IMR-90 (cell line): Measurements from ENCODE around the gene ROR2. TPM values are rescaled to one million over a fixed set of nuclear protein-coding genes. Genes with fewer than 3 reads are reported as not detected.

Experiments used
- ATAC-seq: fragments of 200-7000 bp; cut with Tn5 transposase; 2 replicates; pipeline ENCODE4 v1.9.1; 2020; ENCODE audit warnings: low read depth, mild to moderate bottlenecking, moderate library complexity
- BruUV-seq: library from RNA; stranded (reverse); fragments of 400-500 nt; replicated peaks from 2 replicates; lab custom pipeline; 2021; lab: Mats Ljungman, UMichigan
- CTCF ChIA-PET: fragments of 300-600 bp; formaldehyde crosslinking; extraction: SDS; loops from one replicate; lab custom pipeline; 2021; ENCODE audit warnings: antibody characterized with exemption; lab: Yijun Ruan, JAX
- POLR2A ChIA-PET: fragments of 300-600 bp; sonication (Branson Sonifier 250); formaldehyde crosslinking; loops from one replicate; lab custom pipeline; 2022; ENCODE audit warnings: antibody characterized with exemption; ENCODE audit not compliant: unreplicated experiment; lab: Charles Lee
- DNase-seq: peaks from one replicate; pipeline ENCODE4 v3.0.0; 2013
- H2AFZ ChIP-seq: replicated peaks from 2 replicates; pipeline ENCODE3; 2013; ENCODE audit warnings: low read length, mild to moderate bottlenecking; ENCODE audit not compliant: poor library complexity
- H2AK5ac ChIP-seq: 2 replicates; pipeline ENCODE4 v1.6.1; 2013; ENCODE audit warnings: low read depth, low read length, inconsistent platforms
- H2AK9ac ChIP-seq: replicated peaks from 2 replicates; pipeline ENCODE3; 2013; ENCODE audit warnings: mild to moderate bottlenecking, low read depth, low read length, moderate library complexity; ENCODE audit not compliant: poor library complexity
- H2BK120ac ChIP-seq: 2 replicates; pipeline ENCODE4 v1.6.1; 2013; ENCODE audit warnings: low read depth, low read length, inconsistent platforms
- H2BK15ac ChIP-seq: 3 replicates; pipeline ENCODE4 v1.6.1; 2013; ENCODE audit warnings: low read depth, low read length, inconsistent platforms
- H2BK20ac ChIP-seq: 2 replicates; pipeline ENCODE4 v1.6.1; 2013; ENCODE audit warnings: low read depth, mild to moderate bottlenecking, inconsistent platforms, low read length, moderate library complexity
- H2BK5ac ChIP-seq: 2 replicates; pipeline ENCODE4 v1.6.1; 2013; ENCODE audit warnings: mild to moderate bottlenecking, low read depth, low read length, inconsistent platforms; ENCODE audit not compliant: poor library complexity, severe bottlenecking
- H3K14ac ChIP-seq: replicated peaks from 2 replicates; pipeline ENCODE4 v1.6.1; 2013; ENCODE audit warnings: low read depth, low read length, inconsistent platforms
- H3K18ac ChIP-seq: 2 replicates; pipeline ENCODE4 v1.6.1; 2013; ENCODE audit warnings: low read depth, low read length, control low read depth
- H3K23ac ChIP-seq: 2 replicates; pipeline ENCODE4 v1.6.1; 2013; ENCODE audit warnings: low read depth, low read length, inconsistent platforms
- H3K27ac ChIP-seq: 2 replicates; pipeline ENCODE4 v1.5.1; 2013; ENCODE audit warnings: mild to moderate bottlenecking, control low read depth, low read length; ENCODE audit not compliant: insufficient read depth
- H3K27me3 ChIP-seq: 2 replicates; pipeline ENCODE4 v1.6.1; 2013; ENCODE audit warnings: low read length; ENCODE audit not compliant: control insufficient read depth, insufficient read depth
- H3K36me3 ChIP-seq: 2 replicates; pipeline ENCODE4 v1.6.1; 2013; ENCODE audit warnings: low read length, mixed read lengths; ENCODE audit not compliant: control insufficient read depth, insufficient read depth
- H3K4ac ChIP-seq: 2 replicates; pipeline ENCODE4 v1.6.1; 2013; ENCODE audit warnings: low read depth, low read length, inconsistent platforms
- H3K4me1 ChIP-seq: 2 replicates; pipeline ENCODE4 v1.6.1; 2013; ENCODE audit warnings: low read length, mixed read lengths; ENCODE audit not compliant: control insufficient read depth, insufficient read depth
- H3K4me2 ChIP-seq: 2 replicates; pipeline ENCODE4 v1.6.1; 2013; ENCODE audit warnings: low read depth, mild to moderate bottlenecking, control low read depth, low read length, moderate library complexity
- H3K4me3 ChIP-seq: 2 replicates; pipeline ENCODE4 v1.5.1; 2013; ENCODE audit warnings: low read depth, mild to moderate bottlenecking, control low read depth, low read length, moderate library complexity; ENCODE audit not compliant: insufficient read depth
- H3K56ac ChIP-seq: 2 replicates; pipeline ENCODE4 v1.6.1; 2013; ENCODE audit warnings: low read length, inconsistent platforms; ENCODE audit not compliant: insufficient read depth; ENCODE audit errors: extremely low read depth
- H3K79me1 ChIP-seq, 2 experiments: 2 replicates each; pipeline ENCODE4 v1.6.1; 2013; ENCODE audit warnings: low read length in 2 of 2, inconsistent platforms in 1 of 2, low read depth in 1 of 2
- H3K9ac ChIP-seq: 2 replicates; pipeline ENCODE4 v1.6.1; 2013; ENCODE audit warnings: low read depth, low read length, control low read depth
- H3K9me1 ChIP-seq: 2 replicates; pipeline ENCODE4 v1.6.1; 2013; ENCODE audit warnings: low read length, inconsistent platforms; ENCODE audit not compliant: insufficient read depth
- H3K9me3 ChIP-seq: 2 replicates; pipeline ENCODE4 v1.6.1; 2013; ENCODE audit warnings: low read length; ENCODE audit not compliant: control insufficient read depth, insufficient read depth
- H4K20me1 ChIP-seq: 2 replicates; pipeline ENCODE4 v1.6.1; 2013; ENCODE audit warnings: low read length, inconsistent platforms; ENCODE audit not compliant: insufficient read depth
- H4K5ac ChIP-seq: 2 replicates; pipeline ENCODE4 v1.6.1; 2013; ENCODE audit warnings: mild to moderate bottlenecking, low read depth, low read length, control low read depth
- H4K8ac ChIP-seq, 2 experiments: 2 replicates each; pipeline ENCODE4 v1.6.1; 2013; ENCODE audit warnings: low read depth in 2 of 2, low read length in 2 of 2, control low read depth in 1 of 2, inconsistent platforms in 1 of 2
- H4K91ac ChIP-seq: 2 replicates; pipeline ENCODE4 v1.6.1; 2013; ENCODE audit warnings: low read depth, low read length, inconsistent platforms; ENCODE audit not compliant: insufficient read depth
- BHLHE40 ChIP-seq: fragments of 150-350 bp; IDR thresholded peaks from 2 replicates; pipeline ENCODE4 v1.6.1; 2016; ENCODE audit warnings: mild to moderate bottlenecking, low read depth, low read length
- CEBPB ChIP-seq: IDR thresholded peaks from 2 replicates; pipeline ENCODE4 v1.6.1; 2012; ENCODE audit warnings: low read depth, low read length, improper control_type of control experiment
- CHD1 ChIP-seq: IDR thresholded peaks from 2 replicates; pipeline ENCODE4 v1.6.1; 2012; ENCODE audit warnings: low read depth, low read length, improper control_type of control experiment
- FOS ChIP-seq: fragments of 150-350 bp; IDR thresholded peaks from 2 replicates; pipeline ENCODE4 v1.6.1; 2016; ENCODE audit warnings: low read depth, low read length
- MAFK ChIP-seq: IDR thresholded peaks from 2 replicates; pipeline ENCODE4 v1.6.1; 2012; ENCODE audit warnings: low read depth, low read length, improper control_type of control experiment
- MAZ ChIP-seq: IDR thresholded peaks from 2 replicates; pipeline ENCODE4 v1.6.1; 2012; ENCODE audit warnings: low read depth, mild to moderate bottlenecking, low read length, improper control_type of control experiment, moderate library complexity, borderline replicate concordance
- MXI1 ChIP-seq: IDR thresholded peaks from 2 replicates; pipeline ENCODE4 v1.6.1; 2012; ENCODE audit warnings: low read depth, mild to moderate bottlenecking, low read length, moderate library complexity, borderline replicate concordance
- NFE2L2 ChIP-seq: fragments of 150-350 bp; IDR thresholded peaks from 2 replicates; pipeline ENCODE4 v1.6.1; 2016; ENCODE audit warnings: low read depth, mild to moderate bottlenecking, low read length
- POLR2A ChIP-seq: IDR thresholded peaks from 2 replicates; pipeline ENCODE4 v1.6.1; 2012; ENCODE audit warnings: mild to moderate bottlenecking, low read depth, low read length
- RAD21 ChIP-seq: IDR thresholded peaks from 2 replicates; pipeline ENCODE4 v1.6.1; 2012; ENCODE audit warnings: low read length, improper control_type of control experiment
- RCOR1 ChIP-seq: IDR thresholded peaks from 2 replicates; pipeline ENCODE4 v1.6.1; 2012; ENCODE audit warnings: mild to moderate bottlenecking, low read length, improper control_type of control experiment; ENCODE audit not compliant: insufficient replicate concordance
- RFX5 ChIP-seq: IDR thresholded peaks from 2 replicates; pipeline ENCODE4 v1.8.0; 2012; ENCODE audit warnings: low read depth, mild to moderate bottlenecking, low read length, moderate library complexity
- SMC3 ChIP-seq: fragments of 150-350 bp; IDR thresholded peaks from 2 replicates; pipeline ENCODE4 v1.6.1; 2016; ENCODE audit warnings: low read depth, mild to moderate bottlenecking, antibody characterized with exemption, low read length, moderate library complexity
- WGBS, 2 experiments: methylation state at CpG; one replicate each; pipeline versions ENCODE4 v1.1.5 to v1.1.7; 2013; ENCODE audit warnings: missing lambda C conversion rate in 2 of 2; ENCODE audit not compliant: insufficient read length in 1 of 2; ENCODE audit errors: extremely low coverage in 2 of 2; 5-methylcytosine and 5-hydroxymethylcytosine counted together
- dilution Hi-C: fragments of 300-500 bp; cut with HindIII; formaldehyde crosslinking; loops from one replicate; pipeline ENCODE4 v1.14.3; 2018; ENCODE audit warnings: low sequenced_read_pairs; ENCODE audit not compliant: unreplicated experiment
- in situ Hi-C: fragments of 300-500 bp; cut with MboI; formaldehyde crosslinking; loops from 3 replicates; pipeline ENCODE4 v1.14.3; 2019; ENCODE audit warnings: low sequenced_read_pairs, inconsistent platforms, mixed read lengths
- intact Hi-C: fragments of 100-400 bp; cut with micrococcal nuclease; formaldehyde crosslinking; loops from 2 replicates; pipeline ENCODE4 v1.10.0; 2022
- polyA plus RNA-seq, 3 experiments: library from polyadenylated mRNA; depleted of rRNA; stranded (reverse); fragments of >200 nt; gene quantifications; 2 replicates each; pipeline ENCODE4 v1.2.3, GENCODE V29; 2012; ENCODE audit warnings: low replicate concordance in 1 of 3
- total RNA-seq: library from RNA; depleted of rRNA; stranded (reverse); fragments of >200 nt; gene quantifications from 2 replicates; pipeline ENCODE4 v1.2.3, GENCODE V29; 2012
- TF ChIP-seq, protein P1 (sequence below): fragments of 150-350 bp; IDR thresholded peaks from 2 replicates; pipeline ENCODE4 v1.6.1; 2016; ENCODE audit warnings: low read depth, mild to moderate bottlenecking, low read length, moderate library complexity, borderline replicate concordance
- TF ChIP-seq, protein P2 (sequence below): conservative IDR thresholded peaks from 2 replicates; pipeline ENCODE4 v1.5.1; 2012; ENCODE audit warnings: mild to moderate bottlenecking, low read depth, low read length, improper control_type of control experiment
- TF ChIP-seq, protein P3 (sequence below): fragments of 150-350 bp; IDR thresholded peaks from 2 replicates; pipeline ENCODE4 v1.6.1; 2017; ENCODE audit warnings: mild to moderate bottlenecking, antibody characterized with exemption, low read length, low read depth

Gene ROR2
- total and polyA plus RNA-seq, 2 of the 4 experiments (the other 2 are of a cell fraction) = 2.3 to 4.8 TPM

DNA sequence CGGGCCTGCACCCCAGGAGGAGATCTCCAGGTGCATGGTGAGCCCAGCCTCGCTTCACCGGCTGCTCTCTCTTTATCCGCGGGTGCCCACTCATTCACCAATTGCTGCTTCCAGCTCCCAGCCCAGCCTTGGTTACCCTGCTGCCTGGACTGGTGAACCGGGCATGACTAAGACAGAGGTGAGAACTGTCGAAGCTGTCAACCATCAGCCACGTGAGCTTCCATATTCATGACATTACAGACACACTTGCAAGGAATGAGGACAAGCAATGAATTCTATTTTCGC is 220.5 kb downstream of the ROR2 start:
- Histone ChIP-seq H2BK20ac (no peak overlapping the region), H2BK15ac (no peak overlapping the region), H2AK5ac (no peak overlapping the region; the same call in 1 of the 2 replicates), H2BK120ac (no peak overlapping the region), H3K27ac (no peak overlapping the region), H3K4me3 (no peak overlapping the region), H3K9me3 (no peaks in the 10 kb centered on the region), H2BK5ac (no peak overlapping the region), H2AK9ac (no peak overlapping the region), H2AFZ (no peak overlapping the region), H3K4ac (no peak overlapping the region), H3K36me3 (peaks cover 49% of the 10 kb centered on the region), H3K27me3 (no peaks in the 10 kb centered on the region), H3K23ac (no peak overlapping the region), H4K8ac (no peak overlapping the region), H4K5ac (no peak overlapping the region), H3K4me2 (no peak overlapping the region), H3K14ac (no peak overlapping the region), H4K91ac (no peak overlapping the region), H3K18ac (no peak overlapping the region), H4K20me1 (no peaks in the 10 kb centered on the region), H3K9me1 (peaks cover 3% of the 10 kb centered on the region; the same call in 1 of the 2 replicates), H3K4me1 (peaks cover 5% of the 10 kb centered on the region; the same call in 1 of the 2 replicates), H3K56ac (no peak overlapping the region), H3K79me1 (no peaks in the 10 kb centered on the region), H3K9ac (no peak overlapping the region)
- ChIA-PET CTCF (interaction anchor here (0.6 to 0.9 kb wide), 5 partner anchors 10 to 813 kb away, joined by 3 to 4 read pairs (median 3); no protein-coding TSS in a partner anchor), POLR2A (no interaction called here)
- WGBS, 2 experiments = 100% methylated on average over 2 of the region's 9 CpGs; no CpG with 5 or more reads in 1 of the 2 experiments
- dilution Hi-C loops (no loop called here), intact Hi-C loops (no loop called here), in situ Hi-C loops (no loop called here)
- no TSS peak for BruUV-seq
- TF ChIP-seq RAD21 = no peak
- no peak for TF ChIP-seq POLR2A
- no peak for TF ChIP-seq RCOR1
- TF ChIP-seq RFX5 = no peak
- TF ChIP-seq MAZ = no peak
- TF ChIP-seq MXI1 = no peak
- TF ChIP-seq, protein P1, sequence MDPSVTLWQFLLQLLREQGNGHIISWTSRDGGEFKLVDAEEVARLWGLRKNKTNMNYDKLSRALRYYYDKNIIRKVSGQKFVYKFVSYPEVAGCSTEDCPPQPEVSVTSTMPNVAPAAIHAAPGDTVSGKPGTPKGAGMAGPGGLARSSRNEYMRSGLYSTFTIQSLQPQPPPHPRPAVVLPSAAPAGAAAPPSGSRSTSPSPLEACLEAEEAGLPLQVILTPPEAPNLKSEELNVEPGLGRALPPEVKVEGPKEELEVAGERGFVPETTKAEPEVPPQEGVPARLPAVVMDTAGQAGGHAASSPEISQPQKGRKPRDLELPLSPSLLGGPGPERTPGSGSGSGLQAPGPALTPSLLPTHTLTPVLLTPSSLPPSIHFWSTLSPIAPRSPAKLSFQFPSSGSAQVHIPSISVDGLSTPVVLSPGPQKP = no peak
- no peak for TF ChIP-seq BHLHE40
- TF ChIP-seq, protein P2, sequence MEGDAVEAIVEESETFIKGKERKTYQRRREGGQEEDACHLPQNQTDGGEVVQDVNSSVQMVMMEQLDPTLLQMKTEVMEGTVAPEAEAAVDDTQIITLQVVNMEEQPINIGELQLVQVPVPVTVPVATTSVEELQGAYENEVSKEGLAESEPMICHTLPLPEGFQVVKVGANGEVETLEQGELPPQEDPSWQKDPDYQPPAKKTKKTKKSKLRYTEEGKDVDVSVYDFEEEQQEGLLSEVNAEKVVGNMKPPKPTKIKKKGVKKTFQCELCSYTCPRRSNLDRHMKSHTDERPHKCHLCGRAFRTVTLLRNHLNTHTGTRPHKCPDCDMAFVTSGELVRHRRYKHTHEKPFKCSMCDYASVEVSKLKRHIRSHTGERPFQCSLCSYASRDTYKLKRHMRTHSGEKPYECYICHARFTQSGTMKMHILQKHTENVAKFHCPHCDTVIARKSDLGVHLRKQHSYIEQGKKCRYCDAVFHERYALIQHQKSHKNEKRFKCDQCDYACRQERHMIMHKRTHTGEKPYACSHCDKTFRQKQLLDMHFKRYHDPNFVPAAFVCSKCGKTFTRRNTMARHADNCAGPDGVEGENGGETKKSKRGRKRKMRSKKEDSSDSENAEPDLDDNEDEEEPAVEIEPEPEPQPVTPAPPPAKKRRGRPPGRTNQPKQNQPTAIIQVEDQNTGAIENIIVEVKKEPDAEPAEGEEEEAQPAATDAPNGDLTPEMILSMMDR = no peak
- TF ChIP-seq, protein P3, sequence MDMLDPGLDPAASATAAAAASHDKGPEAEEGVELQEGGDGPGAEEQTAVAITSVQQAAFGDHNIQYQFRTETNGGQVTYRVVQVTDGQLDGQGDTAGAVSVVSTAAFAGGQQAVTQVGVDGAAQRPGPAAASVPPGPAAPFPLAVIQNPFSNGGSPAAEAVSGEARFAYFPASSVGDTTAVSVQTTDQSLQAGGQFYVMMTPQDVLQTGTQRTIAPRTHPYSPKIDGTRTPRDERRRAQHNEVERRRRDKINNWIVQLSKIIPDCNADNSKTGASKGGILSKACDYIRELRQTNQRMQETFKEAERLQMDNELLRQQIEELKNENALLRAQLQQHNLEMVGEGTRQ = no peak
- no peak for TF ChIP-seq MAFK
- no peak for TF ChIP-seq NFE2L2
- no peak for TF ChIP-seq CHD1
- TF ChIP-seq SMC3 = no peak
- TF ChIP-seq CEBPB = no peak
- no peak for TF ChIP-seq FOS
- ATAC-seq (no peak), DNase-seq (no peak)
